C4-2B (cell line): ENCODE measurements around the gene LTO1.

Experiments
- H3K27ac ChIP-seq: fragments of 450-650 bp; 2 replicates; pipeline ENCODE4 v1.5.1; 2017
- ZFX ChIP-seq: fragments of 450-650 bp; IDR thresholded peaks from 2 replicates; pipeline ENCODE4 v1.6.1; 2017
- TF ChIP-seq, protein P1 (sequence below): fragments of 450-650 bp; conservative IDR thresholded peaks from 2 replicates; pipeline ENCODE4 v1.5.1; 2017; ENCODE audit warnings: mild to moderate bottlenecking

The LTO1 gene

DNA sequence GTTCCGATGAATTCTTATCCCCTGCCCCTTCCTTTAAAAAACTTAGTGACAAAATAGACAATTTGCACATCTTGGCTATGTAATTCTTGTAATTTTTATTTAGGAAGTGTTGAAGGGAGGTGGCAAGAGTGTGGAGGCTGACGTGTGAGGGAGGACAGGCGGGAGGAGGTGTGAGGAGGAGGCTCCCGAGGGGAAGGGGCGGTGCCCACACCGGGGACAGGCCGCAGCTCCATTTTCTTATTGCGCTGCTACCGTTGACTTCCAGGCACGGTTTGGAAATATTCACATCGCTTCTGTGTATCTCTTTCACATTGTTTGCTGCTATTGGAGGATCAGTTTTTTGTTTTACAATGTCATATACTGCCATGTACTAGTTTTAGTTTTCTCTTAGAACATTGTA, 22.2 kb downstream of the LTO1 start:
- peak overlapping the region; percentile 83 for H3K27ac ChIP-seq
- TF ChIP-seq, protein P1, sequence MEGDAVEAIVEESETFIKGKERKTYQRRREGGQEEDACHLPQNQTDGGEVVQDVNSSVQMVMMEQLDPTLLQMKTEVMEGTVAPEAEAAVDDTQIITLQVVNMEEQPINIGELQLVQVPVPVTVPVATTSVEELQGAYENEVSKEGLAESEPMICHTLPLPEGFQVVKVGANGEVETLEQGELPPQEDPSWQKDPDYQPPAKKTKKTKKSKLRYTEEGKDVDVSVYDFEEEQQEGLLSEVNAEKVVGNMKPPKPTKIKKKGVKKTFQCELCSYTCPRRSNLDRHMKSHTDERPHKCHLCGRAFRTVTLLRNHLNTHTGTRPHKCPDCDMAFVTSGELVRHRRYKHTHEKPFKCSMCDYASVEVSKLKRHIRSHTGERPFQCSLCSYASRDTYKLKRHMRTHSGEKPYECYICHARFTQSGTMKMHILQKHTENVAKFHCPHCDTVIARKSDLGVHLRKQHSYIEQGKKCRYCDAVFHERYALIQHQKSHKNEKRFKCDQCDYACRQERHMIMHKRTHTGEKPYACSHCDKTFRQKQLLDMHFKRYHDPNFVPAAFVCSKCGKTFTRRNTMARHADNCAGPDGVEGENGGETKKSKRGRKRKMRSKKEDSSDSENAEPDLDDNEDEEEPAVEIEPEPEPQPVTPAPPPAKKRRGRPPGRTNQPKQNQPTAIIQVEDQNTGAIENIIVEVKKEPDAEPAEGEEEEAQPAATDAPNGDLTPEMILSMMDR = no peak
- no peak for TF ChIP-seq ZFX

GRCh38 chr11:69651834-69652620, 23.1 kb downstream of the LTO1 start:
- H3K27ac ChIP-seq = no peak overlapping the region; the same call in 1 of the 2 replicates
- TF ChIP-seq ZFX = no peak

GRCh38 chr11:69650832-69651344, 24.3 kb downstream of the LTO1 start:
- TF ChIP-seq, protein P1 = no peak
- TF ChIP-seq ZFX = no peak
- H3K27ac ChIP-seq = no peak overlapping the region; the same call in 1 of the 2 replicates

DNA sequence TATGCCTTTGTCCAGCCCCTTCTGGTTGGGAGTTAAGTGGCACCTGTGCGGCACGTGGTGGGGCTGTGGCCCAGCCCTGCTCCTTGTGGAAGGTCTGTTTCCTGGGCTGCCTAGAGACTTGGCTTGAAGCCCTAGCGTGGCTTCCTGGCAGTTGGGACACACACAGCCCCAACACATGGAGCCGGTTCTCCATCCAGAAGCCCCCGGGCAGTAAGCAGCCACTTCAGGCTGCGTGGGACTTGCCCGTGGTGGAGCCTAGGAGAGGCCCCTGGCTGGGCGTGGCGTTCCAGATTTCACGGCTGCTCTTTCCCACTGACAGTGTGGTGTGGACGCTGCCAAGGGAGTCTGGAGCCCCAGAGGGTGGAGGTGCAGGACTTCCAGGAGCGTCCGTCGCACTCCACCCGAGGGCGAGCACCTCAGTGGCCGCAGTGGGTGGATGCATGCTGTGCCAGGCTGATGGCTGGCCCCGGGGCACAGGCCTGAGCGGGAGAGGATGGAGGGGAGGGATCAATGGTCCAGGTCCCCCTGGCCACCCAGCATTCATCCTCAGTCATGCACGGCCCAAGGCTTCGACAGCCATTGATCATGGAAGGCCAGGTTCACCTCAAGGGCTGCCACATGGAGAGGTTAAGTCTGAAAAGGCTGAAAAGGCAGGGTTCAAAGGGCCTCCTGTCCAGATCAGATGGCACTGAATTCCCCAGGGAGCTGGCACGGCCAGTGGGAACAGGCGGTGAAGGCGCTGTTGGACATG, 24.9 kb downstream of the LTO1 start:
- TF ChIP-seq, protein P1 = no peak
- no peak for TF ChIP-seq ZFX
- H3K27ac ChIP-seq = peak overlapping the region; percentile 3; the same call in 1 of the 2 replicates

DNA sequence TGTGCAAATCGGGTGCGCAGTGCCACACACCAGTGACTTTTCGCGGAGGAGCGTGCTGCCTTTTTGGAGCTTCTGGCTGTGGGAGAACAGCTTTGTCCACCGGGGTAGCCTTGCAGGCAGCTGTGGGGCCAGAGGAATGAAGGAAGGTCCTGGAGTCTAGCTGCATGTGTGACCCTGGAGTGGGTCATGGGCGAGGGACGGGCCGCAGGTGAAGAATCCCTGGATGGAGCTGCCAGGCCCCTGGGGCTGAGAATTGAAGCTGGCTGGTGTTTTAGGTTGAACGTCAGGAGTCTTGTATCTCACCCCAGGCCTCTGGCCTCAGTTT, 25.6 kb downstream of the LTO1 start:
- H3K27ac ChIP-seq = peak overlapping the region; percentile 3; the same call in 1 of the 2 replicates
- TF ChIP-seq, protein P1 = no peak
- no peak for TF ChIP-seq ZFX

DNA sequence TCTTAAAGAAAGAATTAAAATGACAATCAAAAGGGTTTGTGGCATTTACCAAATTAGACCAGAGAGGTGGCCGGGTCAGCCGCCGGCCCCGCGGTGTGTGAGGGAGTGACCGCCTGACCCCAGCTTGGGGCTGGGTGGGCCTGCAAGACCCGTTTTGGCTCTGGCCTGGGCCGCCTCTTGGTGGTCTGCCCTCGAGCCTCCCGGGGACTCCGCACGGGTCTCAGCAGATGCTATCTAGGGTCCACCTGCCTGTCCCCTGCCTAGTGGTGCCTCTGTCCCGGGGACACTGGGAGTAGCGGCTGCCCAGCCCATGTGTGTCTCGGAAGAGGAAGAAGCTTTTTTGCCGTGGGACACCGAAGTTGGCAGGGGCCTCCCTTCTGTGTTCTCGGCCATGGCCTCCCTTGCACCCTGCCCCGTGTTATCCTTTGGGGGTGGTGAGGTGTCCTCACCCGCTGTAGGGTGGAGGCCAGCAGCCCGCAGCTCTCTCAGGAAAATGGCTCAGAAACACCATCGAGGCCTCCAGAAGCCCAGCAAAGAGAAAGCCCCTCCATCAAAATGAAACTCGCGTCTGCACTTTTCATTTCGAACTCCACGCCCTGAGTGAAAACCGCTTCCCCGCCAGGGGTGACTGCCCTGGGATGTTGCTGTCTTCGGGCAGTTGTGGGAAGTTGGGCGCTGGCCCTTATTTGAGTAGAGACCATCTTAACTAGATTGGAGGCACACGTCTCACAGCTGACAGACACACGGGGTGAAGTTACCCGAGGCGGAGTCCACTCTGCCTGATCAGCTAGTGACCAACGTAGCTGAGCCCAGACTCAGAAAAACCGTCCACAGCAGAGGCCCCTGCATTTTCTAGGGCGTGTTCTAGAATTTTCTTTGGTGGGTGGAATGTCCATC, 26.2 kb downstream of the LTO1 start:
- peak overlapping the region; percentile 3; the same call in 1 of the 2 replicates for H3K27ac ChIP-seq
- TF ChIP-seq, protein P1 = no peak
- TF ChIP-seq ZFX = no peak

DNA sequence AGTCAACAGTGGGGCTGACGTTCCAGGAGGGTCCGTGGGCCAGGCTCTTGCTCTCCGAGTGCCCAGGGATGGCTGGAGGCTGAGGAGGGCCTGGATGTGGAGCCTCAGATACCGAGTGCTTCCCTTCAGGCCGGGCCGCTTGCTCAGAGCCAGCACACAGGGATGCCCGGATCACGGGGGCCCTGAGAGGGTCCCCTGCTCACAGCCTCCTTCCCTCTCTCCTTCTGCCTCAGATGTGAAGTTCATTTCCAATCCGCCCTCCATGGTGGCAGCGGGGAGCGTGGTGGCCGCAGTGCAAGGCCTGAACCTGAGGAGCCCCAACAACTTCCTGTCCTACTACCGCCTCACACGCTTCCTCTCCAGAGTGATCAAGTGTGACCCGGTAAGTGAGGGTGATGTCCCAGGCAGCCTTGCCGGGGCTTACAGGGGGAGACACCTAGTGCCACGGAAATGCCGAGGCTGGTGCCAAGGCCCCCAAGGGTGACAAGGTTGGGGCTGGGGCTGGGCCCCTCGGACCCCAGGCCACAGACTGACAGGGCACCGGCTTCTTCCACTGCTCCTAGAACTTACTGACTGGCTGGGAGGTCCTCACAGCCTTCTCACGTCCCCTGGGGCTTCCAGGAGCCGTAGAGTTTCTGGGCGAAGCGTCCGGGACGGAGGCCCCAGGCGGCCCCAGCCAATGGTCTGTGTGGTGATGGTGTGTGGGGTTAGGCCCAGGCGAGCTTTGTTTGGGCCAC, 27.2 kb downstream of the LTO1 start:
- no peak for TF ChIP-seq ZFX
- TF ChIP-seq, protein P1 = no peak
- H3K27ac ChIP-seq = no peak overlapping the region
